H9 (cell line): ENCODE data around the gene UHRF1. TPM values are rescaled to one million over a fixed set of nuclear protein-coding genes. Genes with fewer than 3 reads are reported as not detected.

Source experiments
- DNase-seq: peaks from one replicate; pipeline ENCODE4 v3.0.0-alpha.2; 2017
- H2AFZ ChIP-seq: one replicate; pipeline ENCODE4 v1.6.1; 2013; ENCODE audit warnings: mild to moderate bottlenecking, low read length, control low read depth, moderate library complexity
- H2AK5ac ChIP-seq: 2 replicates; pipeline ENCODE4 v1.6.1; 2013; ENCODE audit warnings: low read length, control low read depth, mixed read lengths; ENCODE audit not compliant: insufficient read length
- H2BK120ac ChIP-seq: one replicate; pipeline ENCODE4 v1.6.1; 2013; ENCODE audit warnings: low read depth, mild to moderate bottlenecking, low read length, control low read depth, inconsistent platforms; ENCODE audit not compliant: poor library complexity, severe bottlenecking
- H2BK12ac ChIP-seq: 2 replicates; pipeline ENCODE4 v1.6.1; 2013; ENCODE audit warnings: low read length, control low read depth, mixed read lengths, low read depth; ENCODE audit not compliant: insufficient read length
- H2BK15ac ChIP-seq: 2 replicates; pipeline ENCODE4 v1.6.1; 2013; ENCODE audit warnings: low read depth, low read length, control low read depth
- H2BK20ac ChIP-seq: one replicate; pipeline ENCODE4 v1.6.1; 2013; ENCODE audit warnings: low read depth, mild to moderate bottlenecking, low read length, control low read depth, inconsistent platforms; ENCODE audit not compliant: poor library complexity, severe bottlenecking
- H2BK5ac ChIP-seq: 2 replicates; pipeline ENCODE4 v1.6.1; 2013; ENCODE audit warnings: low read length, control low read depth, mixed read lengths; ENCODE audit not compliant: insufficient read length
- H3K14ac ChIP-seq: 2 replicates; pipeline ENCODE4 v1.6.1; 2013; ENCODE audit warnings: low read length, control low read depth; ENCODE audit not compliant: insufficient read depth
- H3K18ac ChIP-seq: 2 replicates; pipeline ENCODE4 v1.6.1; 2013; ENCODE audit warnings: low read depth, mild to moderate bottlenecking, mixed read lengths, low read length, control low read depth; ENCODE audit not compliant: insufficient read length
- H3K23ac ChIP-seq: 2 replicates; pipeline ENCODE4 v1.6.1; 2013; ENCODE audit warnings: low read length, control low read depth, mixed read lengths, low read depth; ENCODE audit not compliant: insufficient read length
- H3K23me2 ChIP-seq: 2 replicates; pipeline ENCODE4 v1.6.1; 2013; ENCODE audit warnings: low read depth, mild to moderate bottlenecking, mixed read lengths, low read length, control low read depth; ENCODE audit not compliant: insufficient read length, poor library complexity, severe bottlenecking
- H3K27ac ChIP-seq: 2 replicates; pipeline ENCODE4 v1.5.1; 2013; ENCODE audit warnings: low read length, control low read depth, mixed read lengths, low read depth; ENCODE audit not compliant: insufficient read length
- H3K27me3 ChIP-seq: 2 replicates; pipeline ENCODE4 v1.6.1; 2013; ENCODE audit warnings: low read length, control low read depth, inconsistent platforms; ENCODE audit not compliant: insufficient read depth
- H3K4ac ChIP-seq: 2 replicates; pipeline ENCODE4 v1.6.1; 2013; ENCODE audit warnings: low read depth, mild to moderate bottlenecking, control low read depth, inconsistent platforms, low read length, moderate library complexity
- H3K4me1 ChIP-seq: 2 replicates; pipeline ENCODE4 v1.6.1; 2013; ENCODE audit warnings: low read length, control low read depth, inconsistent platforms; ENCODE audit not compliant: insufficient read depth
- H3K4me2 ChIP-seq: 2 replicates; pipeline ENCODE4 v1.6.1; 2013; ENCODE audit warnings: low read length, control low read depth, mixed read lengths; ENCODE audit not compliant: insufficient read length, insufficient read depth
- H3K56ac ChIP-seq: 2 replicates; pipeline ENCODE4 v1.6.1; 2013; ENCODE audit warnings: low read depth, mild to moderate bottlenecking, mixed read lengths, low read length, control low read depth; ENCODE audit not compliant: insufficient read length
- H3K79me1 ChIP-seq: 2 replicates; pipeline ENCODE4 v1.6.1; 2013; ENCODE audit warnings: low read depth, mild to moderate bottlenecking, moderate library complexity, low read length, control low read depth, inconsistent platforms; ENCODE audit not compliant: insufficient read depth, poor library complexity, severe bottlenecking
- H3K79me2 ChIP-seq: 2 replicates; pipeline ENCODE4 v1.6.1; 2013; ENCODE audit warnings: low read length, control low read depth, inconsistent platforms; ENCODE audit not compliant: insufficient read depth
- H3K9ac ChIP-seq: 2 replicates; pipeline ENCODE4 v1.6.1; 2013; ENCODE audit warnings: low read length, control low read depth, mixed read lengths; ENCODE audit not compliant: insufficient read length; ENCODE audit errors: extremely low read depth
- H3K9me3 ChIP-seq: one replicate; pipeline ENCODE4 v1.6.1; 2013; ENCODE audit warnings: low read depth, low read length, inconsistent platforms; ENCODE audit not compliant: control insufficient read depth
- H3T11ph ChIP-seq: one replicate; pipeline ENCODE4 v1.6.1; 2013; ENCODE audit warnings: mild to moderate bottlenecking, low read length, control low read depth, inconsistent platforms
- H4K20me1 ChIP-seq: one replicate; pipeline ENCODE4 v1.6.1; 2013; ENCODE audit not compliant: control insufficient read depth, insufficient read length, insufficient read depth
- H4K5ac ChIP-seq: 2 replicates; pipeline ENCODE4 v1.6.1; 2013; ENCODE audit warnings: low read depth, mild to moderate bottlenecking, mixed read lengths, low read length, control low read depth; ENCODE audit not compliant: insufficient read length
- H4K8ac ChIP-seq: replicated peaks from 2 replicates; pipeline ENCODE4 v1.6.1; 2013; ENCODE audit warnings: low read length, control low read depth, mixed read lengths, low read depth; ENCODE audit not compliant: insufficient read length
- H4K91ac ChIP-seq: 2 replicates; pipeline ENCODE4 v1.6.1; 2013; ENCODE audit warnings: low read depth, mild to moderate bottlenecking, moderate library complexity, mixed read lengths, low read length, control low read depth; ENCODE audit not compliant: insufficient read length
- H3K27ac Mint-ChIP-seq, 3 experiments: 2 replicates in 2 of 3; 3 replicates in 1 of 3; pipeline ENCODE4 v1.8.0; 2020 to 2021; ENCODE audit warnings: mixed read lengths in 3 of 3, mild to moderate bottlenecking in 1 of 3, moderate library complexity in 1 of 3
- H3K27me3 Mint-ChIP-seq: 2 replicates; pipeline ENCODE4 v1.8.0; 2021; ENCODE audit warnings: low read depth, mild to moderate bottlenecking, moderate library complexity, mixed read lengths
- H3K36me3 Mint-ChIP-seq, 3 experiments: 2 replicates in 2 of 3; 3 replicates in 1 of 3; pipeline ENCODE4 v1.8.0; 2020 to 2021; ENCODE audit warnings: low read depth in 3 of 3, mixed read lengths in 3 of 3; ENCODE audit not compliant: insufficient read depth in 1 of 3
- H3K4me1 Mint-ChIP-seq, 2 experiments: 2 replicates each; pipeline ENCODE4 v1.8.0; 2020; ENCODE audit warnings: mixed read lengths in 2 of 2
- H3K4me3 Mint-ChIP-seq, 2 experiments: 2 replicates in 1 of 2; 3 replicates in 1 of 2; pipeline ENCODE4 v1.8.0; 2020 to 2021; ENCODE audit warnings: mild to moderate bottlenecking in 2 of 2, mixed read lengths in 2 of 2, moderate library complexity in 1 of 2
- H3K9me3 Mint-ChIP-seq, 2 experiments: 2 replicates in 1 of 2; 3 replicates in 1 of 2; pipeline ENCODE4 v1.8.0; 2020; ENCODE audit warnings: mild to moderate bottlenecking in 2 of 2, mixed read lengths in 2 of 2, moderate library complexity in 1 of 2
- WGBS: extraction: QIAGEN DNeasy Blood & Tissue Kit; methylation state at CpG from one replicate; pipeline ENCODE4 v1.1.7; 2013; ENCODE audit warnings: missing lambda C conversion rate, low lambda C conversion rate, mixed read lengths; ENCODE audit not compliant: insufficient read length; ENCODE audit errors: extremely low coverage; 5-methylcytosine and 5-hydroxymethylcytosine counted together
- total RNA-seq: library from RNA; stranded (reverse); gene quantifications from 2 replicates; pipeline ENCODE4 v1.2.1, GENCODE V29; 2021
- TF ChIP-seq, protein P1 (sequence below): fragments of 200-600 bp; sonication (generic); conservative IDR thresholded peaks from 3 replicates; pipeline ENCODE4 v1.8.0; 2021; ENCODE audit warnings: antibody characterized with exemption, mild to moderate bottlenecking

Gene UHRF1
- total RNA-seq, 1 experiment from 2014 or later = 106 TPM

GRCh38 chr19:4969772-4970531 lies 60.7 kb downstream of the UHRF1 start:
- no peak for DNase-seq
- Histone ChIP-seq H3K79me2 (peaks cover 7% of the 10 kb centered on the region; the same call in 1 of the 2 replicates), H2BK5ac (no peak overlapping the region), H4K20me1 (peaks cover 2% of the 10 kb centered on the region), H3K4me1 (no peaks in the 10 kb centered on the region), H3T11ph (no peak overlapping the region), H3K9ac (no peak overlapping the region), H2BK20ac (no peak overlapping the region), H2AFZ (no peak overlapping the region), H2BK12ac (no peak overlapping the region), H3K56ac (no peak overlapping the region), H3K27ac (no peak overlapping the region), H3K79me1 (no peaks in the 10 kb centered on the region), H3K4me2 (peak overlapping the region; percentile 72), H3K18ac (no peak overlapping the region), H3K9me3 (no peaks in the 10 kb centered on the region), H3K27me3 (no peaks in the 10 kb centered on the region), H3K23me2 (peaks cover 12% of the 10 kb centered on the region), H3K4ac (no peak overlapping the region), H4K91ac (no peak overlapping the region), H4K5ac (no peak overlapping the region), H3K14ac (no peak overlapping the region), H4K8ac (no peak overlapping the region), H2BK120ac (no peak overlapping the region), H2AK5ac (no peak overlapping the region), H3K23ac (no peak overlapping the region), H2BK15ac (no peak overlapping the region)
- no CpG with 5 or more reads among the region's 25 CpGs for WGBS
- Mint-ChIP-seq H3K27me3 (peaks cover 5% of the 10 kb centered on the region), H3K4me1 (peaks cover 35 to 46% of the 10 kb centered on the region in 2 experiments), H3K9me3 (no peaks in the 10 kb centered on the region; a peak in 1 of 5 replicates), H3K36me3 (peaks cover 0 to 11% (median 0%) of the 10 kb centered on the region in 3 experiments; a peak in 5 of 7 replicates), H3K27ac (peak overlapping the region in 1 of 3 experiments; percentile 85; a peak in 3 of 7 replicates), H3K4me3 (peak overlapping the region; percentile 88 to 97)
- TF ChIP-seq, protein P1, sequence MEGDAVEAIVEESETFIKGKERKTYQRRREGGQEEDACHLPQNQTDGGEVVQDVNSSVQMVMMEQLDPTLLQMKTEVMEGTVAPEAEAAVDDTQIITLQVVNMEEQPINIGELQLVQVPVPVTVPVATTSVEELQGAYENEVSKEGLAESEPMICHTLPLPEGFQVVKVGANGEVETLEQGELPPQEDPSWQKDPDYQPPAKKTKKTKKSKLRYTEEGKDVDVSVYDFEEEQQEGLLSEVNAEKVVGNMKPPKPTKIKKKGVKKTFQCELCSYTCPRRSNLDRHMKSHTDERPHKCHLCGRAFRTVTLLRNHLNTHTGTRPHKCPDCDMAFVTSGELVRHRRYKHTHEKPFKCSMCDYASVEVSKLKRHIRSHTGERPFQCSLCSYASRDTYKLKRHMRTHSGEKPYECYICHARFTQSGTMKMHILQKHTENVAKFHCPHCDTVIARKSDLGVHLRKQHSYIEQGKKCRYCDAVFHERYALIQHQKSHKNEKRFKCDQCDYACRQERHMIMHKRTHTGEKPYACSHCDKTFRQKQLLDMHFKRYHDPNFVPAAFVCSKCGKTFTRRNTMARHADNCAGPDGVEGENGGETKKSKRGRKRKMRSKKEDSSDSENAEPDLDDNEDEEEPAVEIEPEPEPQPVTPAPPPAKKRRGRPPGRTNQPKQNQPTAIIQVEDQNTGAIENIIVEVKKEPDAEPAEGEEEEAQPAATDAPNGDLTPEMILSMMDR = no peak
